TTC549 (cell line): ENCODE measurements around the gene UBE2QL1.

Source experiments
- FAIRE-seq: peaks from 2 replicates; lab custom pipeline; 2012; peaks lifted over from hg19 to GRCh38; lab: Jason Lieb, UNC

Gene UBE2QL1

DNA sequence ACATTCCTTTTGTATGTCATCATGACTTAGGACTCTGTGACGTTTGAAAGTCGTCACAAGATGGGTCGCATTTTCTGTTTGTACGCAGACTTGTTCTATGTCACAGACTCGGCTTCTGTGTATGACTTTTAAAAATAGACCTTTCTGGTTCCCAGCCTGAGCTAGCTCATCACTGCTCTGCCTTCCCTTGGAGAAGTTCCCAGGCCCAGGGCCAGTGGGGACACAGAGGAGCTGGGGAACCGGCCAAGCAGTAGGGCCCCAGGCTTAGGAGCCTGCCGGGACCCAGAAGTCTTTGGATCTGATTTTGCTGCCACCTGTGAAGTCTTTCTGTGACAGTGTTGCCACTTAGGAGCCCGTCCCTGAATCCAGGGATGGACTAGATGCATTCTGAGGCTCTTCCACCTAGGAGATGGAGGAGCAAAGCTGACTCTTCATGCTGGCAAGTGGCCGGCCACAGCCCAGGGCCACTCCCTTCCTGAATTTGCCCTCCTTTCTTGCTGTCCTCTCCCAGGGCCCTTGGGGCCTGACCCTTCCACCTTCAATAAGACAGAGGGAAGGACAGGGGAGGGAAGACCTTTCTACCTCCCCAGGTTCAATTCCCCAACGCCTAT is 18.1 kb upstream of the UBE2QL1 start:
- no peak for FAIRE-seq

DNA sequence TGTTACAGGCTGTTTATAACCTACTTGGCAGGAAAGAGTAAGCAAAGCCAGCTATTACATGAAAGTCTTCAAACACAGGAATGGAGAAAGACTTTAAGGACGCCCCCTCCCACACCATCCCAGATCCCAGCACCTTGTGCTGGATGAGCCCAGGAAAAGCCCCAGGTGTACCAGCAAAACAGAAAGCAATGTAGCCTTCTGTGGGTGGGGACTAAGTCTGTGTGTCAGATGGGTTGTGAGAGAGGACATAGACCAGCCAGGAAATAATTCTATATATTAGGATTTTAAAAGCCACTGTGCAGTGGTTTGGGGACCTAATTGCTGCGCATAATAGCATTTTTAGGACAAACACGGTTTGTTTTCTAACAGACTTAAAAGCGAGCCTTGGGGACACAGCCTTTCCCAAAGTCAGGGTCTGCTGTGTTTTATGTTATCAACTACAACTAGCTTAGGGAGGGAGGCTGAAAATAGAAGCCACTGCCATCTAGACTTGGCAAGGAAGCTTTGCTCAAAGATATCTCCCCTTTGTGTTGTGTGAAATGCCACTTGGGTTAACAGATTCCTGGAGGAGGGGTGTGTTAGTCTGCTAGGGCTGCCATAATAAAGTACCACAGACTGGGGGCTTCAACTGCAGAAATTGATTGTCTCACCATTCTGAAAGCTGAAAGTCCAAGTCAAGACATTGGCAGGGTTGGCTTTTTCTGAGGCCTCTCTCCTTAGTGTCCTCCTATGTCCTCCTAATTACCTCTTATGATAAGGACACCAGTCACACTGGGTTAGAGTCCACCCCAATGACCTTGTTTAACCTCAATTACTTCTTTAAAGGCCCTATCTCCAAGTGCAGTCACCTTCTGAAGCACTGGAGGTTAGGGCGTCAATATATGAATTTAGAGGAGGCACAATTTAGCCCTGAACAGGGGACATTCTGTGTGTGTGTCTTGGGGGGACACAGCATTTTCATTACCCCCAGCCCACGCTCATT is 17.2 kb upstream of the UBE2QL1 start:
- FAIRE-seq = no peak

DNA sequence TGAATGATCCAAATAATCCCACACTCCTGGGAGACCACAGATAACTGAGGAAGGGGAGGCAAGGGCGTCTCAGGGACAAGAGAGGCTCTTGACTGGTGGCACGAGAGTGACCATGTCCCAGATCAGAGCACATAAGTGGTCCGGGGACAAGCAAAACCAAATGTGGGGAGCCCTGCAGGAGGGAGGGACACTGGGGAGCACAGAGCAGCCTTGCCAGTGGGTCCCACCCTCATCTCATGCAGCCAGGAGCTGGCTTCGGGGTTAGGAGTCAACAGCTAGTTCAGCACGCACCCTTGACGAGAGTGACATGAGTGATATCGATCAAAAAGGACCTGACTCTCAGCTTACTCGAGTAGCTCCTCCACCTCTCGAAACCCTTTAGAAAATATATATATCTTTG is 16.5 kb upstream of the UBE2QL1 start:
- no peak for FAIRE-seq

DNA sequence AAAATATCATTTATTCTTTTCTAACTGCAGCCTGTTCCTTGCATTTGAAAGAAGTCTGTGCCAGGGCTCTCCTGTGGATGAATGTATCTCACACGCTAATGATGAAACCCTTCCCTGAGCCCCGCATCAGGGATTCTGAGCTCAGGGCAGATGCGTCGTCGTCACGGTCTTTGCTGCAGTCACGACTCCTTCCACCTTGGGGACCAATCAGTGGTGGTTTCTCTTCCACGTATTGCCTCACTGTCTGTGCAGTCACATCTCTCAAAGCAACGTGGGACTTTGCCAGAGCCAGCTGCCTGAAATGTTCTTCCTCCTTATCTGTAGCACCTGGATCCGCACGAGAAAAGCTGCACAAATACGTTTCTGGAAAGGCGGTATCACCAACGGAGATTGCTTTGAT is 13.9 kb upstream of the UBE2QL1 start:
- FAIRE-seq = no peak

DNA sequence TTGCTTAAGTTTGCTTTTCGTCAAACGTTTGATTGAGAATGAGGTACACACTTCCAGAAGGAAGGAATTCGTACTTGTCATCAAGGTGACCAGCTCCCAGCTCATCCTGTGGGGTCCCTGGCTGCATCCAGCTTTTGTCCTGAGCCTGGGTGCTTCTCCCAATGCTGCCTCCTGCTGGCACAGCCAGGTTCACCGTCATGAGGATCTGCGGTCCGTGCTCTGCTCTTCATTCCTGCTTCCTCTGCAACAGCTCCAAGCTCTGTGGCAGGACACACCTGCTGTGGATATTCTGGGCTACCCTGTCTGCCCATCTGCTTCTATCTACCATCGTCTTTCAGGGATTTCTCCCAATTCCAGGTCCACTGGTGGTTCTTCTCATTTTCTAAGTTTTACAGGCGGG is 13.3 kb upstream of the UBE2QL1 start:
- FAIRE-seq = no peak

DNA sequence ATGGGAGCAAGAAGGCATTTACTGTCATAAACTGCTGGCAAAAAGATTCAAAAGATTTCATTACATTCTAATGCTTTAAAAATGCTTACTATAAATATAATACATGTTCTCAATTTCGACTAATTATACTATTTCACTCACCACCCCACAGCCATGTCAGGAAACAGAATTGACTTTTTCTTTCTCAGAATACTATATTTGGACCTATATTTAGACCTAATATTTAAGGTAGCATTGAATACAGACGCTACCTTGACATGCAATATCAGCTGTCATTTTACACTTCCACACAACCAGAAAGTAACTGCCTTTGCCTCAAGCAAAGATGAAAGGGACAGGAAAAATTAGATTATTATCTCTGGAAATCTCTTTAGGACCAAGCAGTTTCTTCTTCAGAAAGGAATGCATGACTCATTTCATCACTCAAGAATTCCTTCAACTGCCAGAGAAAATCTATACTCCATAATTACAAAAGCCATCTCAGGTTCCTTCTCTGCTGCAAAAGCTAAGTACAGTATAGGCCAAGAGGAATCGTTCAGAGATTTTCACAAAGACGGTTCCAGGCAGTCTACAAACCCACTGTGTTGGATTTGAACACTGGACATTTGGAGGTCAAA is 11.8 kb upstream of the UBE2QL1 start:
- no peak for FAIRE-seq

DNA sequence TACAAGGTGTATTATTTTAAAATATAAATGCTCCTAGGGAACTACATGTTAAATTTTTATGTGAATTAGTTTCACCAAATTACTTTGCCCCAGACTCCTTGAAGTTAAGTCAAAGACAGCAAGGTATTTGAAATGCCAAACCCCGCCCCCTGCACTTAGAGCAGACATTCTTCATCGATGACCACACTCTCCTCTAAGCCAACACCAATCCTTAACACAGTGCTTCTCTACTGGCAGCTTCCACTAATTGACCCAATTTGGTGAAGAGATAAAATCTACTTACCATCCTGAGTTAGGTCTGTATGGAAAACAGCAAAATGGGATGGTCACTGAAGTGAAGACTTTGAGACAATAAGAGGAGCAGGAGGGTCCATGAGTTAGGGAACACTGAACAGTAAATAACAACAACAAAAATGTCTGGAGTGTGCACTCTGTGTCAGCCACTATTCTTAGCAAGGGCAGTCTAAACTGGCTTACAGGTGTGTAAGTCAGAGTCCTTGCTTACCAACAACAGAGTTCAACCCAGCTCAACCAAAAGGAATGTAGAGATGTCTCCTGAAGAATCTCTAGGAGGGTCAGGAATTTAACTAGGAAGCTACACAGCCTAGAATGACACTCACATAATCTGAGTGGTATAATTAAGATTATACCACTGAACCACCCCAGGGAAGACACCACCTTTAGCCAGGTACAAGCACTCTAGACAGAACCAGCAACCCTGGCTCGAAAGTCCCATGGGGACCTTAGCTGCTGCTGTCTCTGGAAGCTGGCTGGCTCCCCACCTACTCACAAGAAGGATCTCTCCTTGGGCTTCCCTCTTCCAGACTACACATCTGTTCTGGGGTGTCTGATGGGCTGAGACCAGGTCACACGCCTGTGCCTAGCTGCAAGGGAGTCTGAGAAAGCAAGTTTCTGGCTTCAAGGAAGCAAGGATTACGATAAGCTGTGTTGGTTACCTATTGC is 8.8 kb upstream of the UBE2QL1 start:
- no peak for FAIRE-seq

DNA sequence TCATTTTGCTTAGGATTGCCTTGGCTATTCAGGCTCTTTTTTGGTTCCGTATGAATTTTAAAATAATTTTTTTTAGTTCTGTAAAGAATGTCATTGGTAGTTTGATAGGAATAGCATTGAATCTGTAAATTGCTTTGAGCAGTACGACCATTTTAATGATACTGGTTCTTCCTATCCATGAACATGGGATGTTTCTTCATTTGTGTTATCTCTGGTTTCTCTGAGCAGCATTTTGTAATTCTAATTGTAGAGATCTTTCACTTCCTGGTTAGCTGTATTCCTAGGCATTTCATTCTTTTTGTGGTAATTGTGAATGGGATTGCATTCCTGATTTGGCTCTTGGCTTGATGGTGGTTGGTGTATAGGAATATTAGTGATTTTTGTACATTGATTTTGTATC is 6.3 kb upstream of the UBE2QL1 start:
- no peak for FAIRE-seq

DNA sequence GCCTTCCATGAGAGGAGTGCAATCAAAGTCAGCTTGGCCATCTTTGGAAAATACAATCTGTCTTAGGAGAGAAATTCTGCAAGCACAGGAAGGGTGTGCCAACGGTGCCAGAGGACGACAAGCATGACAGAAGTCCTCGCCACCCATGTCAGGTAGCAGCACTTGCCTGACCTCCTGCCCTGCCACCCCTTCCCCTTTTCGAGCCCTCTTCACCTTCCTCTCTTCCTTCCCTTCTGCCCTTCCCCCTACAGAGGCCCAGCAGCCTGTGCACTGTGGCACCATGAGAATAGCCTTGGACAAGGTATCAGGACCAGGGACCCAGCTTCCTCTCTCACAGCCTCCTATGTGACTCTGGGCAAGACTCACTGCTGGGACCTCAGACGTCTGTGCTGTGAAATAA is 5.3 kb upstream of the UBE2QL1 start:
- no peak for FAIRE-seq

DNA sequence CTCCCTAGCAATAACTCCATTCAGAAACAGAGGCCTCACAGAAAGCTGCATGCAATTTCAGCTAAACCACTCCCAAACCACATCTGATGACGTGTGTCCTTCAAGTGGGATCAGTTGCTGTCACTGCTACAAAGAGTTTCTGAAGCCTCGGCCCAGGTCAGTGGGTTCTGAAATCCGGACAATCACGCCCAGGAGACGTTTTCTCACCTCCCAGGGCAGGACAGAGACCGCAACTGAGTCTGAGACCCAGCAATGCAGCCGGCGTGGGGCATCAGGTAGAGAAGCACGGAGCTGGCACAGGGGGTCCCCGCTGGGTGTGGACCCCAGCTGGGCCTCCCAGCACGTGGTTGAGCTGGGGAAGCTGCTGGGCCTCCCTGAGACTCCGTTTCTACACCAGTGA is 2.6 kb upstream of the UBE2QL1 start:
- no peak for FAIRE-seq

DNA sequence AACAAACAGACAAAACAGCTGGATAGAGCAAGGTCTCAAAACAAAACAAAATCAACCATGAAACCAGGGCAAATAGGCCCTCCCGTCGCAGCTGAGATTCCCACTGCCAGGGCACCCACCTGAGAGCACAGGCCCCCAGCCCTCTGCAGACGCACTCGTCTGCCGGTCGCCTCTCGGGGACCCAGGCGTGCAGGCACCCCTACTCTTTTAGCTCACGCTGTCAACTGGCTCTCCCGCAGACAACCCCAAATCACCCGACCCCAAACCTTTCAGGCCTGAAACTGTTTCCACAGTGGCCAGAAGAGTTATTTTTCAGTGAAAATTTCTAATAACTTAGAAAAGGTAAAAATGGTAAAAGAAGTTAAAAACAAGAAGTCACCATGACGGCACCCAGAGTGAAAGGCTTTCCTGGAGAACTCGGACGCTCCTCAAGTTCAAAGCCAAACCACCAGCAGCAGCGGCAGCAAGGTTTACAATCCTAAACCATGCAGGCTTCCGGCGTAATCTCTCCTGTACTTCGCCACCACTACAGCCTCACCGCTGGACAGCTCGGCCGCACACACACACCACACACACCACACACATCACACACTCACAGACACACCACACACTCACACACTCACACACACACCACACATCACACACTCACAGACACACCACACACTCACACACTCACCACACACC is 1.9 kb upstream of the UBE2QL1 start:
- FAIRE-seq = no peak

DNA sequence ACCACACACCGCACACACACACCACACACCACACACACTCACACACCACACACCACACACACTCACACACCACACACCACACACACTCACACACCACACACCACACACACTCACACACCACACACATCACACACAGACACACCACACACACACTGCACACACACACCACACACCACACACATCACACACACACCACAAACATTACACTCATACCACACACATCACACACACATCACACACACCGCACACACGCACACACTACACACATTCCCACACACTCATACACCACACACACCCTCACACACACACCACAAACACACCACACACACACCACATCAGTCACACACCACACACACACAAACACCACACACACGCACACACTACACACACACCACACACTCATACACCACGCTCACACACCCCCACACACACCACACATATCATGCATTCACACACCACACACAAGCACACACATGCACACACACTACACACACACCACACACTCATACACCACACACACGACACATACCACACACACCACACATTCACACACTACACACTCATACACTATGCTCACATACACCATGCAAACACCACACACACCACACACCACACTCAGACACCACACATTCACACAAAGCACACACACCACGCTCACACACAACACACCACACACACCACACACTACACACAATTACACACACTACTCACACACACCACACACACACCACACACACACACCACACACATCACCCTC is 1.1 kb upstream of the UBE2QL1 start:
- FAIRE-seq = no peak

DNA sequence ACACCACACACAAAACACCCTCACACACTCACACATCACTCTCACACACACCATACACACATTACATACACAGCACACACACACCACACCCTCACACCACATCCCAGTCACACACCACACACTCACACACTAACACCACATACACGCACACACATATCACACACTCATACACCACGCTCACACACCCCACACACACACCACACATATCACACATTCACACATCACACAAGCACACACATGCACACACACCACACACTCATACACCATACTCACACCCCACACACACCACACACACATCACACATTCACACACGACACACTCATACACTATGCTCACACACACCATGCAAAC is 543 bp upstream of the UBE2QL1 start:
- no peak for FAIRE-seq

DNA sequence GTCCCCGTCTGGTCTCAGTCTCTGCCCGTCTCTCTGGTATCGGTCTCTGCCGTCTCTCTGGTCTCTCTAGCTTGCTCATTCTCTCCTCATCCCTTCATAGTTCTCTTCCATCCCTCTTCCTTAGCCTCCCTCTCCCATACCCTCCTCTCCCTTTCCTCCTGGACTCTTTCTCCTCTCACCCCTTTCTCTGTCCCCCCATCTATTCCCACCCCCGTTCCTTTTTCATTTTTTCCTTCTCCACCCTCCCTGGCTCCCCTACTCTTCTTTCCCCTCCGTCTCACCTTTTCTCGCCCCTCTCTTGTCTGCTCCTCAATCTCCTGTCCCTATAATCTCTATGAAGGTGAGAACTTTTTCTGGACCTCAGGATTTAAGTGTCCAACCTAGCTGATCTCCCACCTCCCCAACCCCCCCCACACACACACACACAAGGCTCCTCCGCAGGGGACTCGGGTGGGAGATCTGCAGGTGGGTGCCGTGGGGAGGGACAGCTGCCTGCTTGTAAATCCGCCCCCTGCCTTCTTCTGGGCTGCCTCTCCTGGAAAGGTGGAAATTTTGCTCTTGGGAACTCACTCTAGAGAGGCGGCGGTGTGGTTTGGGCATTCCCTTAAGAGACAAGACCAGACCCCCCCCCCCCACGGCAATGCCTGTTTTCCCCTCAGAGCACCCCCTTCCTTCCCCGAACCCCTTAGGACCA is 953 bp downstream of the UBE2QL1 start:
- FAIRE-seq = no peak

DNA sequence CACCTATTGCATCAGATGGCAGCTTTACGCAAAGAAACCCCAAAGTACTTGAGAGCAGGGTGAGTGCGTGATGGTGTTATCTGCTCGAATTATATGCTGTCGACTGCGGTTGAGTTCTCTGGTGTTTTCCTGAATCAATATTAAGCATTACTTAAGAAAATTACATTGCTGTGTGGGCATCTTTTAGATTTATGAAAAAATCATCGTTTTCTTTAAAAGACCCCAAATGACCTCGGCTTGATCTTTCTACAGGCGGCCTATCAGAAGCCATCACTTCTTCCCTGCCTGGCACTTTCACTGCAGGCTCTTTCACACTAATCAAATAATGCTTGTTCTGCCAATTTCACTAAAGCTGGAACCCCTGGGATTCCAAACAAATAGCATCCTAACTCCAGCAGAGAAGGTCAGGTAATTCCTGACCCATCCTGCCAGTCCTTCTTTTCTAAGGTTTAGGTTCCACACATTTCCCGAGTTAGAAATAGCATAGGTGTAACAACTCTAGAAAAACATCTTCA is 1.7 kb downstream of the UBE2QL1 start:
- no peak for FAIRE-seq

DNA sequence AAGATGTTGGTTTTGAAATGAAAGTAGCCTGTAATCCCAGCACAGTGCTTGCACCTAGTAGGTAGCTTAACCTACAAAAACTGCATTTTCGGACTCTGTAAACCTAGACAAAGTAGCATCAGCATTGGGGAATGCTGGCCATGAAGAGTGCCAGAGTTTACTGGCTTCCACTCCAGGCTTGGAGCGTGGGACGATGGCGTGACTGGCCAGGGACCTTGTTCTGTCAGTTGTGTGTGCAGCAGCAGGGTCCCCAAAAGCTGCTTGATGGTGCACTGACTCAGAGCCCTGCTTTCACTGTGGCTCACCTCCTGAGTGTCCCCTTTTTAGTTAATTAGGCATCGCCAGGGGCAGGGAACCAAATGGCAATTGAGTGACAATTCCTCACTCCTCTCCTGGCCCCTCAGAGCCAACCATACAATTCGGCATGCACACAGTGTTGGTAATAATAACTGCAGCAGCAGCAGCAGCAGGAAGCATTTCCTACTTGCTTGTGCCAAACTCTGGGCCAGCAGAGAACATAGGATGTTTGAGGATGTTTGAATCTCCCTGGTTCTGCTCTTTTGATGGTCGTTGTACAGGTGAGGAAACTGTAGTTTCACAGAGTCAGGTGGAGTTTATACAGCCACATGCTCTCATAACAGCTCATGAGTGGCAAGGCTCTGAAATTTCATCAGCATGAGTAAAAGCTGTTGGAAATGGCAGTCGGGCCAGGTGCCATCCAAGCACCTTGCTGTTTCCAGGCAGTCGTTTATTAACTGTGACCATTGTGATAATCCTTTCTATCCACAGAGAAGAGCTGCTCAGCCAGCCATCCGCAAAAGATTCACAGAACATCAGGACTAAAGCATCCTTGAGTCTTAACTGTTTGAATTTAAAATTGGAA is 4.2 kb downstream of the UBE2QL1 start:
- FAIRE-seq = no peak

DNA sequence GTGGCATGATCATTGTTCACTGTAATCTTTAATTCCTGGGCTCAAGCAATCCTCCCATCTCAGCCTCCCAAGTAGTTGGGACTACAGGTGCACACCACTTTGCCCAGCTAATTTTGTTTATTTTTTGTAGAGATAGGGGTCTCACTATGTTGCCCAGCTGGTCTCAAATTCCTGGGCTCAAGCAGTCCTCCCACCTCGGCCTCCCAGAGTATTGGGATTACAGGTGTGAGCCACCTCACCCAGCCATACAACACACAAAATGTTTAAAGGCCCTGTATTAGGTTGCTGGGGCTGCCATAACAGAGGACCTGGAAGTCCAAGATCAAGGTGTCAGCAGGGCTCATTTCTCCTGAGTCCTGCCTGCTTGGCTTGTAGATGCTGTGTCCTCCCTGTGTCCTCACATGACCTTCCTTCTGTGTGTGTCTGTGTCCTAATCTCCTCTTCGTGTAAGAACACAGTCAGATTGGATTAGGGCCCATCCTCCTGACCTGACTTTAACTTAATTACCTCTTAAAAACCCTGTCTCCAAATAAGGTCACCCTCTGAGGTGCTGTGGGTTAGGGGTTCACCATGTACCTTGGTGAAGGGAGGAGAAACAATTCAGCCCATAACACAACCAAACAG is 5.4 kb downstream of the UBE2QL1 start:
- FAIRE-seq = no peak

DNA sequence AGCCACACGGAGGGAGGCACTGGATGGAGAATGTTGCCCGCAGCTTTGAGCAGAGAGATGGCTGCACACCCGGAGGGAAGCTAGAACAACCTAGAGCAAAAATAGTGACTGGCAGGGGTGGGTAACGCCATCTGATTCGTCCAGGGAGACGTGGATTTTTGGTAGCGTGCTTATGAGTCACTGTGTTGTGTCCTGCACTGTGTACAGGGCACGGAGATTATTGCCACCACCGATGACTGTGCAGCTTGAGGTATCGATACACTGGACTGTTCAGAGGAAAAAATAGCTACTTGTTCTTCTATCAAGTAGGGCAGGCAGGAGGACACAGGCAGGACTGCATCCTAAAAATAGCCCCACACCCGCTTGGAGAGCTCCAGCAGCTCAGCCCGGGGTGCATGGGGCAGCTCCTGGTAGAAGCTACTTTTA is 6.0 kb downstream of the UBE2QL1 start:
- FAIRE-seq = no peak
